Suppressor macrophage (primary cell): ENCODE data around the gene RGS19.

Source experiments
- DNase-seq, 4 experiments: peaks; one replicate each; pipeline ENCODE4 v3.0.0-alpha.2; 2020 to 2022

RGS19 gene

DNA sequence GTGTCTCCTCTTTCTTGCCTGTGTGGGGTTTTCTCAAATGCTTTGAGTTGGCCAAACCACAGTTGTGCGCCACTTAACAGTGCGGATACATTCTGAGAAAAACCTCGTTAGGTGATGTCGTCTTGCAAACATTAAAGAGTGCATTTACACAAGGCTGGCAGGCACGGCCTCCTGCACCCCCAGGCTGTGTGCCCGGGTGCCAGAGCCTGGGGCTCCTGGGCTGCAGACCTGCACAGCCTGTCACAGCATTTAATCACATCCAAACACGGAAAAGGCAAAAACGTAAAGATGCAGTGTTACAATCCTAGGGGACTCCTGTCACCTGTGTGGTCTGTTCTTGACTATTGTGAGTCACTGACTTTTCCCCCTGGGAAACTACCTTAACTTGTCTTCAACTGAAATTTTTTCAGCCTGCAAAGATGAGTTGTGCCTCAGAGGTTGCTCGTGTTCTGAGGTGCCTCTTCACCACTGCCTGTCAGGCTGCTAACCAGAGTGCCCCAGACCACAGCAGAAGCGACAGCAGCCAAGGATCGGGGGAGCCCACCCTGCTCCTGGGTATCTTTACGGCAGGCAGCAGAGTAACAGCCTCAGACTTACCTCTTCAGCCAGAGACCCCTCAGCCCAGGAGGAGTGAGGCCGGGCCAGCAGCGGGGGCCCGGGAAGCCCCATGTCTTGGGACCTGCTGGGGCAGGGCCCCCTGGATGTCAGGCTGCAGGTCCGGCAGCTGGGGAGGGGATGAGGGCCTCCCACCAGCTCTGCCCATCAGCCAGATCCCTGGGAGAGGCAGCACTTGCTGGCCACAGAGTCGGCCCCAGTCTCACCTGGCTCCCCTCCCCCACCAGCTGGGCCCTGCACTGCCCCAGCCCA lies 44.0 kb downstream of the RGS19 start:
- DNase-seq, result no peak

DNA sequence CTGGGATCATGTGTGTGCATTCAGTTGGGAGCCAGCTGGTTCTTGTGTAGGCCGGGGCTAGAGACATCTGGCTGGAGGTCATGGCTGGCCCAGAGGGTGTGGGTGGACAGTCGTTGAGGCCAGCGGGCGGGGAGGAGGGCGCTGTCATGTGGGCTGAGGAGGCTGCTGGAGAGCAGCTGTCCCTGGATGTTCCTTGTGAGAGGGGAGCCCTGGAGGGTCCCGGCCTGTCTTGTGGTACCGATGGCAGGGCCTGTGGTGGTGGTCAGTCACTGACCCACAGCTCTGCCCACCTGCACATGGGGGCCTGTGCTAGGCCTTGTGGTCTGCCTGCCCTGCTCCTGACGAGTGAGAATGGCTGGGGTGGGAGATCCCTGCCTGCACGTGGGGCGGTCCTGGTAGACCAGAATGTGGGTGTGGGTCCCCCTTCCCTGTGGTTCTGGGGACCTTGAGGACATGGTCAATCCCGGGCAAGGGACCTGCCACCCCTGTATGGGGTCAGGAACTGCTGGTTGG lies 45.3 kb downstream of the RGS19 start:
- no peak for DNase-seq

DNA sequence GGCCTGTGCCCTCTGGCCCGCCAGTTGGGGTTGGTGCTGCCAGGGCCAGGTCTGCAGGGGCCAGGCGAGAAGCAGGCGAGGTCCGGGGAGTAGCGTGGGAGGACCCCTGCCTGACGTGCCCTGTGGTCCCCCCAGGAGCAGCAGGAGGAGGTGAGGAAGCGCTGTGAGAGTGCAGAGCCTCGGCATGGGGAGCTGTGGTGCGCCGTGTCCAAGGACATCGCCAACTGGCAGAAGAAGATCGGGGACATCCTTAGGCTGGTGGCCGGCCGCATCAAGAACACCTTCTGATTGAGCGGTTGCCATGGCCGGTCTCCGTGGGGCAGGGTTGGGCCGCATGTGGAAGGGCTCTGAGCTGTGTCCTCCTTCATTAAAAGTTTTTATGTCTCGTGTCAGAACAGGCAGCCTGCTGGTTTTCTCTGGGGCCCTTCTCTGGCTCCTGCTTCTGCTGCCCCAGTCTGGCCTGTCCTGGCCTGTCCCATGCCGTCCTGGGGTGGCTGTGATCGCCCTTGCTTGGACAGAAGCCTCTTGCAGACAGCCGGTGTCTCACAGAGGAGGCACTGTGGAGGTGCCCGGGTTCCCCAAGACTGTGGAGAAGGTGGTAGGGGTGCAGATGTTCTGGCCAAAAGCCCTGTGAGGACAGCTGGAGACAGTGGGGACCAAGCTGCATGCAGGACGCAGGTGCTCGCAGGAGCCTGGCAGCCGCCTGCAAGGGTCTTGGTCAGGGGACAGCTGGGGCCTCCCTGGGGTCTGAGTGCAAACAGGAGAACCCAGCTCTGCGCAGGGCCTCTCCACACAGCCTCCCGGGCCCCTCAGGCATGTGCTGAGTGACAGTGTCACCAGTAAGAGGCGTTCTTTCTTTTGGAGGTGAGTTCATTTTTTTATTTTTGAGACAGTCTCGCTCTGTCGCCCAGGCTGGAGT lies 46.4 kb downstream of the RGS19 start:
- DNase-seq, result no peak

DNA sequence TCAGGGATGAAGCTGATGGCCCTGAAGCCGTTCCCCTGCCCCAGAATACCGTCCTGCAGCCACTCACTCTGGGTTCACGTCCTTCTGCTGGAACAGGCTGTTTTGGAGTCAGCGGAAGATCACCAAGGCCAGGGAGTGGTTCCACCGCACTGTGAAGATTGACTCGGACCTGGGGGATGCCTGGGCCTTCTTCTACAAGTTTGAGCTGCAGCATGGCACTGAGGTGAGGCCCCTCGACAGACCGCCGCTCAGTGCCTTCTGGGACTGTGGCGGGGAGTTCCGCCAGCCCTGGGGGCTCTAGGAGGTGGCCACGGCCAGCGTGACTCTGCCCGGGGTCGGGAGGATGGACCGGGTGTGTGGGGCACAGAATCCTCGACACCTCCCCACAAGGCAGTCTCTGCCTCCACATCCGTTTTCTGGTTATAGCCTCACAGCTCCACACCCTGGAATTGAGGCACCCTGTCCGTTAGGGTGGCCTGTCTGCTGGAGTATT lies 47.5 kb downstream of the RGS19 start:
- no peak for DNase-seq

DNA sequence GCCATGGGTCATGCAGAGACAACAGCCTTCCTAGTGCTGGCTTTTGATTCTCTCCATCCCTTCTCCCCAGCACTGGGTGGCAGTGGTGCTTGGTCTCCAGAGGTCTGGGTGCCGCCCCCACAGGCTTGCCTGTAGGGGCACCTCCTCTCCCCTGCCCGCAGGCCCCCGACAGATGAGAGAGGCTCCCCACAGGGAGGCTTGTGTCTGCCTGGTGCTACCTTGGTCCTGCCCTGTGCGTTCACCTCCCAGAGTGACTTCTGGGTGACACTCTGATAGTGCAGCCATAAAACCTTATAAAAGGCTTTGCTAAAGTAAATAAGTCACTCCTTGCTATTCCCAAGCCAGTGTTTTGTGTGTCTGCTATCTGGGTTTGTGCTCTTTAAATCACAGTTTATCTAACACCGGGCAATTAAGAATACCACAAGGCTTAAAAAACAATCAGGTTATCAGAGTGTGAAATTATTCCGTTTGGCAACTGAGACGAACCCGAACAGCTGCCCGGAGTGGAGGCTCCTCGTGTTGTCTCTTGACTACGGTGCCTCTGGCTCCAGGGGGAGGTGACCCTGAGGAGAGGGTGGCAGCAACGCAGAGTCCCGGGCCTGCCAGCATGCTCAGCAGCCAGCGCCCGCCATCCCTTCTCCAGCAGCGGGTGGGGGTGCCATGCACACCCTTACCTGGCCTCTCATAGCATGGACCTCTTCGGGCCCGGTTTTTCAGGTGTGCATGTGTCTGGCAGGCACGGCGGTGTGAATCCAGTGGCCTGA lies 48.8 kb downstream of the RGS19 start:
- no peak for DNase-seq

DNA sequence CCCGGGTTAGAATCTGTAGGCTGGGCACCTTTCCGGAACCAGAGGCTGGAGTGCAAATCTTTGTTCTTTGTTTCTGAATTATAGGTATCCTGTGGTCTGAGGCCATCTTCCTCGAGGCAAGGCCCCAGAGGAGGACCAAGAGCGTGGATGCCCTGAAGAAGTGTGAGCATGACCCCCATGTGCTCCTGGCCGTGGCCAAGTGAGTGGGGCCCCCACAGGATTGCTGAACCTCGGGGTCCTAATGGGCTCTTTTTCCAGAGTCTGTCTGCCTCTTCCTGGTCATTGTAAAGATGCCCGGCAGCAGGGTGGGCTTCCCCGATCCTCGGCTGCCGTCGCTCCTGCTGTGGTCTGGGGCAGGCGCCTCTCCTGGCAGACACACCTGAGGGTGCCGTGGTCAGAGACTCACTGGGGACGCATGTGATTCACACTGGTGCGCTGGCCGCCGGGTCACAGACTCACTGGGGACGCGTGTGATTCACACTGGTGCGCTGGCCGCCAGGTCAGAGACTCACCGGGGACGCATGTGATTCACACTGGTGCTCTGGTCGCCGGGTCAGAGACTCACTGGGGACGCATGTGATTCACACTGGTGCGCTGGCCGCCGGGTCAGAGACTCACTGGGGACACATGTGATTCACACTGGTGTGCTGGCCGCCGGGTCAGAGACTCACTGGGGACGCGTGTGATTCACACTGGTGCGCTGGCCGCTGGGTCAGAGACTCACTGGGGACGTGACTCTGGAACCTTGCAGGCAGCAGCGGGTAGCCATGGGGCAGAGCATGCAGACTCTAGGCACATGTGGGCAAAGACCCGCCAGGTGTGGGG lies 49.8 kb downstream of the RGS19 start:
- DNase-seq, result no peak

DNA sequence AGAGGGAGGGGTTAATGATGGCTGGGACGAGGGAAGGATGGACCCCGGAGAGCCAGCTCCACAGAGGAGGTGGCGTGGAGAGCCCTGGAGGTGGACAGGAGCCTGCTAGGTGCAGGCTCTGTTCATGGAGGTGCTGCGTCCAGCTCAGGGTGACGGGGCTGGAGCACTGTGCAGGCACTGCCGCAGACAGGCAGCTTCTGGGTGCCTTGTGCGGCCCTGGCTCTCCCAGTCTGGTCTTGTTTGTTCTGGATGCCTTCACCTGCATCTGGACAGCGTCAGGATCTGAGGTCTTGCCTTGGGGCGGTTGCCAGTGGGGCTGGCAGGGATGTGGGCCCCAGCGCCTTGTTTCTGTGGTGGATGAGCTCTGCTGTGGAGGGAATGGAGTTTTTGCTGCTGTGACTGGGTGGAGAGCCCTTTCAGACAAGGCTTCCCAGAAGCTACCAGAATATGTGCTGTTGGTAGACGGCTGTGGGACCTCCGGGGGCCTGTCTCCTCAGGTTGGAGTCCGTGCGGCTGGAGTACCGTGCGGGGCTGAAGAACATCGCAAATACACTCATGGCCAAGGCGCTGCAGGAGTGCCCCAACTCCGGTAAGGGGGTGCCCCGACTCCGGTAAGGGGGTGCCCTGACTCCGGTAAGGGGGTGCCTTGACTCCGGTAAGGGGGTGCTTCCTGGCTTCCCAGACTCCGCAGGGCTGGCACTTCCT lies 51.2 kb downstream of the RGS19 start:
- no peak for DNase-seq

DNA sequence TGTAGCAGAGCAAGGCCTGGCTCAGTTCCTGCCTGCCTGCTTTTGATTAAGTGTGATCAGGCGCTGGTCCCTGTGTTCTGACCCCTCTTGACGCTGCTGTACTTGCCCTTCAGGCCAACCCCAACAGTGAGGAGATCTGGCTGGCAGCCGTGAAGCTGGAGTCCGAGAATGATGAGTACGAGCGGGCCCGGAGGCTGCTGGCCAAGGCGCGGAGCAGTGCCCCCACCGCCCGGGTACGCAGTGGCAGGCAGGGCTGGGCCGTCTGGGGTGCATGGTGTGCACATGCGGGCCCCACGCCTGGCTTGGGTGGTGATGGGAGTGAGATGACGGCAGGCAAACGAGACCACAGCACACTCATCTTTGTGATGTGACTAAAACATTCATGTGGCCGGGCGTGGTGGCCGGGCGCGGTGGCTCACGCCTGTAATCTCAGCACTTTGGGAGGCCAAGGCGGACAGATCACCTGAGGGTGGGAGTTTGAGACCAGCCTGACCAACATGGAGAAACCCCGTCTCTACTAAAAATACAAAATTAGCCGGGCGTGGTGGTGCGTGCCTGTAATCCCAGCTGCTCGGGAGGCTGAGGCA lies 53.4 kb downstream of the RGS19 start:
- DNase-seq, result no peak

DNA sequence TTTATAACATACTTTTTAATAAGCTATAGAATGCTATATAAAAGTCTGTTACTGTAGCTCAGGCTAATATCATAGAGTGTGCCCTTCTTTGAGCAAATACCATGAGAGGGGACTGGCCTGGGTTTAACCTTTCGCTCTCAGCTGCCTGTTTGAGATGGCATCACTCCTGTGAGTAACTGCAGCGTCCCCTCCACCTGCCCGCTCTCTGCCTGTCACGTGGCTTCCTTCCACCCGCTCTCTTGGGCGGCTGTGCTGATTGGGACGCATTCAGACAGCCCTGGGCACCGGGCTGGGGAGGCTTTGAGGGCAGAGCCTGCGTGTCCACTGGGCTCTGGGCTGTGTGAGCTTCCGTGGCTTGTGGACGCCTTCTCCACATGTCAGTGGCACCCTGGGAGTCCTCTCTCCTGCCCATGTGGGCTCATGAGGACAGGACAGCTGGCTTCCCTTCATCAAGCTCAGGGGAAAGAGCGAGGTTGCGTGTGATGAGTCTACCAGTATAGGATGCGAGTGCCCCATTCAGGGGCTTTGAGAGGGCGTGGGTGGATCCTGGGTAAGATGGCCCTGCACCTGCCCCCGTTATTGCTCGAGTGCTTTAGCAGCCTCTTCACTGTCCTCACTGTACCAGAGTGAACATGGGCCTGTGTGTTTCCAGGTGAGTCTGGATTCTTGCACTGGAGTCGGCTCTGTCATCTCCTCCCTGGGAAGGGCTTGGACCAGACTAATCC lies 54.1 kb downstream of the RGS19 start:
- no peak for DNase-seq

DNA sequence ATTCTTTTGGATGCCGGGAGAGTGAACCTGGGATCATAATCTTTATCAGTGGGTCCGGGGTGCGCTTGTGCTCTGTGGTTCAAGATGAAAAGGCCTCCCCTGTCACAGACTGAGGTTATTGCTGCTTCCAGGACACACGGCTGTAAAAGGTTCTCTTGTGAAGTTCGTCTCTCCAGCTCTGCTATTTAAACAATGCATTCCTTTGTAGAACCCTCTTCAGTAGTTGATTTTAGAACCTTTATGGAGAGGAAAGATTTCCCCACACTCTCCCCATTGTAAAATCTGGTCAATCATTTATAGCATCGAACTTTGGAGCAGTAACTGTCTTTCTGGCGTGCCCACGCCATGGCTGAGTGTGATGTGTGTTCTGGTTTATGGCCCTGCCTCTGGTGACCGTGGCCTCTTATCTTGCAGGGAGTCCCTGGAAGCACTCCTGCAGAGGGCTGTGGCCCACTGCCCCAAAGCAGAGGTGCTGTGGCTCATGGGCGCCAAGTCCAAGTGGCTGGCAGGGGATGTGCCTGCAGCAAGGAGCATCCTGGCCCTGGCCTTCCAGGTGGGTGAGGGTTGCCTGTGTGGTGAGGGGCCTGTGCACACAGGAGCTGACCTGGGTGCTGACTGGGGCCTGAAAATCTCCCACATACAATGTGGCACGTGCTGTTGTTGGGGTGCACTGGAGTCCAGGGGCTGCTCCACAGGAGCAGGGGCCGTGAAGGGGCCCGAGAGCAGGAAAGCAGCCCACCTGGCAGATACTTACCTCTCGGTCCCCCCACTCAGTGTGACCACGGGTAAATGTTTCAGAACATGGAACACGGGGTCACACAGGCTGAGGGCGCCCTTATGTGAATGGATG lies 55.0 kb downstream of the RGS19 start:
- DNase-seq, result no peak

DNA sequence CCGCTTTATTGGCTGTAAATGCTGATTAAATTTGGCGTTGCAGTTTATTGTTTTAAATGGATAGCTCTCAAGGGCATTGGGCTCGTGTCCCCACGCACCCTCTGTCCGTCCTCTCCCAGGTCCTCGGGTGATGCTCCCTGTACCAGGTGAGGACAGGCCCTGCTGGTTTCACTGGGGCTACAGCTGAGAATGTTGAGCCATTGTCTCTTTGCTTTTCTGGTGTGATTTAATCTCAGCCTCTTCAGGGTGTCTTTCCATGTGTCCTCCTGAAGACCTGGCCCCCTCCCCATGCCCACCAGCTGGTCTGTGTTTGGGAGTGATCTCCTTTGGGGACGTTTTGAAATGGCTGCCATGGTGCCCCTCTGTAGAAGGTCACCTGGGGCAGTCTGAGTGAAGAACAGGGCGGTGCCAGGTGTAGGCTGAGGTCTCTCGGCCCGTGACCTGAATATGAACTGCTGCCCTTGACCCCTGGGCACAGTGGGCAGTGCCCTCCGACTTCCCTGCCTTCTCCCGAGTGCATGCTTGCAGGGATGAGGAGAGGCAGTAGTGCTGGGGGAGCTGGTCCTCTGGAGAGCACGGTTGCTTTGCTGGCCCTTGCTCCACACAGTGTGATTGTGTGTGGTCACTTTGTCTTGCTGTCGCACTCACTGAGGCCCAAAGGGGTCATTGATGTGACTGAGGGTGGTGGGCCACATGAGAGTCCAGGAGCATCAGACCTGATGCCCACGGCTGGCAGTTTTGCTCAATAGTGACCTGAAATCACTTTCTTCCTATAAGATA lies 55.8 kb downstream of the RGS19 start:
- DNase-seq, result no peak
